GM19328 (cell line): ENCODE data around the gene CHST11.
A peak's percentile ranks its signal among the peaks of the same experiment; 100 is the strongest.

ENCODE experiments used
- ATAC-seq: cut with Tn5 transposase; IDR thresholded peaks from one replicate; pipeline ENCODE4 v1.9.1; 2021; ENCODE audit warnings: mild to moderate bottlenecking, moderate library complexity; ENCODE audit not compliant: unreplicated experiment

The CHST11 gene

DNA sequence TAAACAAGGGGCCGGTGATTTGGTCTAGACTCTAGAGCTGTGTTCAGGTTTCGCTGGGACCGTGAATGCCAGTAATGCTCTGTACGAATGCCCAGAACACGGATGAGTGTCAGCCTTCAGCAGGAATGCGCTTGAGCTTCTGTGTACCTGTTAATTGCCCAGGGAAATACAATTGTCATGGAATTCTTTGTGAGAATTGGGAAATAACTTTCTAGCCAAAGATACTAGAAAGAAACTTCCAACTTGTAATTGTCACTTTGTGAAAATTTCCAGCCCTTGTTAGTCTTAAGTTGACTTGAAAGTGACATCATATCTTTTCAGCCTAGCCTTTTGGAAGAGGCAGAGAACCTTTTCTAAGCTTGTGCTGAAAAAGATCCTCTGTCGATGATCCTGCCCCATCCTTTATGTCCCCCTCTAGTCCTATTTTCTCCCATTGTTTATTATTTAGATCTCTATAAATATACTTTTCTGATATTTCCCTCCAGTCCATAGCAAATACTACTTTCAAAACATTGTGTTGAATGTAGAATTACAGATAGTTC lies 2.7 kb downstream of the CHST11 start:
- ATAC-seq: no peak

DNA sequence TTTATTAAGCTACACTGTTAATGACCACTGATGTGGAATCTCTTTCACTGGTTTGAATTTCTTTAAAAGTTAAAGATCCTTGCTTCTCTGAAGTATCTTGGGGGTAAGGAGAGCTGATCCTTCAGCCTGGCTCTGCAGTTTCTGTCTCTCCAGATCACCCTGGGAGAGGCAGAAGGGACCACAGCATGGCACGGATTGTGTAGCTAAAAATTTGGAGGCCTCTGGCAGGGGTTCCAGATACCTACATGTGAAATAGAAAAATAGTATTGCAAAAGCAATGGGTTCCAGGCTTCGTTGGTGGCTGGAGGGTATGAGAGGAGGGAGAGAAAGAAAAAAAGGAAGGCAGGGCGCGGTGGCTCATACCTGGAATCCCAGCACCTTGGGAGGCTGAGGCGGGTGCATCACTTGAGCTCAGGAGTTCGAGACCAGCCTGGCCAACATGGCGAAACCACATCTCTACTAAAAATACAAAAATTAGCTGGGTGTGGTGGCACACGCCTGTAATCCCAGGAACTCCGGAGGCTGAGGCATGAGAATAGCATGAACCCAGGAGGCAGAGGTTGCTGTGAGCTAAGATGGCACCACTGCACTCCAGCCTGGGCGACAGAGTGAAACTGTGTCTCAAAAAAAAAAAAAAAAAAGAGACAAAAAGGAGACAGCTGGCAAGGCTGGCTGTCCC lies 3.4 kb downstream of the CHST11 start:
- no peak for ATAC-seq

DNA sequence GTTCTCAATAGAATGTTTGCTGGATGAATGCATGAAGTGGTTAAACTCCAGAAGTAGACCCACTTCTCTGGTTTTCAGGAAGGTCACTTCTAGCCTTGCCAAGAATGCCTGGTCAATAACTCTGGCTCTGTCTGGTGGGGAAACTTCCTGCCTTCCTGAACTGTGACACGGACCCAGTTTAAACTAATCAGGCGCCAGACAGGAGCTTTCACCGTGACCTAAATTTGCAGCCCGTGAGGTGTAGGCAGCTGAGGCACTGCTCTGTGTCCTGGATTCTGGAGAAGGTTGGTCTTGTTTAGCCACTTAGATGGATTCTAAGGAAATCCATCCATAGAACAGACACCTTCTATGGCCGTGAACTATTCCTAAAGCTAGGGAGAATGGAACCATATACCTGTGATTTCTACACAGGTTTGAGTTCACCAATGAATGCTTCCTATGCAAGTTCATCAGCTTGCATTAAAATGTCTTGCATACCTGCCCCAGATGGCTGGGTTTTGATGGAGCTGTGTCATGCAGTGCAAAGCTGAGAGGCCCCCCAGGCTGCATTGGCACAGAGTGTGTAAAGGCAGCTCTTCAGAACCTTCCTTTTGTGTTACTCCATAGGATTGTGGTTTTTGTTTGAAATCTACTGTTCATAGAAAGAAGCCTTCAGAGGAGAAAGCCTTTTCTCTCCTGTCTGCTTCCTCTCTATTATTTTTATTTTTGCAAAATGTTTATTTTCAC lies 4.4 kb downstream of the CHST11 start:
- ATAC-seq: no peak

DNA sequence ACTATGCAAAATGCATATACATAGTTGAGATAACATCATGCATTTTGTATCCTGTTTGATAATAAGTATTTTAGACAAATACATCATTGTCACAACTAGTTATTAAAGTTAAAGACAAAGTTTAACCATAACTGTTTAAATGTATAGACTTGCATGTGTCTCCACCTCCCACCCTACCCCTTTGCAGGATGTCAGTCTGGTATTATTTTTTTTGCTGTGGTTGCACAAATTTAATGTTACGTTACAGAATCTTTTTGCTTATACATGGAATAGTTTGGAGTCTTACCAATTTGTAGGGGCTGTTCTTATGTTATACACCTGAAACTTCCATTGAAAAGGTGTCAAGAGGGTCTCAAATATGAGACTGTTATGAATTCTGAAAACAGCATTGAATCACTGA lies 5.6 kb downstream of the CHST11 start:
- no peak for ATAC-seq

DNA sequence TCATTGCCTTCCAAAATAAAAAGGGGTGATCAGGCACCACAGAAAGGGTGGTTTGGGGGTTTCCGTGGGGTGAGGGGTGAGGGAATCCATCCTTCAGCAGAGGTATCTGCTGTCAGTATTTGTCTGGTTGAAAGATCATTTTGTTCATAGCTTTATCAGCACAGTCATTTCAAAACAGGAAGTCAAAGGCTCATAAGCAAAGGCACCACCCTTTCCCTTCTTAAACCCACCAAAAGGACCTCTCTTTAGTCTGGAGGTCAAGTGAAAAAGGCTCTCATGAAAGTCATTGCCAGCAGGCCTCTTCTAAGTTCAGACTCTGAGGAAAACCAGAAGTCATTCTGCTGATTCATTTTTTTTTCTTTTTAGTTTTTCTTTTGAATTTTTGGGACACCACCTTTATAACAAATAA lies 6.2 kb downstream of the CHST11 start:
- no peak for ATAC-seq

DNA sequence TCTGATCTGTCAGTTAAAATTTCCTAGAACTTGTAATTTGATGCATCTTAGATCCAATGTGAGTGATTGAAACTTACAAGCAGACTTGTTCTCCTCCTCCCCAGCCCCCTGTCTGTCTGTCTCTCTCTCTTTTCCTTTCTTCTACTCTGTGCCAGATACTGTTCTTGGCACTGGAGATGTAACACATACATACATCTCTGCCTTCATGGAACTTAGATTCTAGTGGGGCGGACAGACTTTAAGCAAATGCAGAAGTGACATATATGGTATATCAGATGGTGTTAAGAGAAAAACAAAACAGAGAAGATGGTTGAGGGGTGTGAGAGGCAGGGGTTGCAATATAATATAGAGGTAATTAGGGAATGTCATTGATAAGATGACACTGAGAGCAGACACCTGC lies 6.6 kb downstream of the CHST11 start:
- no peak for ATAC-seq

DNA sequence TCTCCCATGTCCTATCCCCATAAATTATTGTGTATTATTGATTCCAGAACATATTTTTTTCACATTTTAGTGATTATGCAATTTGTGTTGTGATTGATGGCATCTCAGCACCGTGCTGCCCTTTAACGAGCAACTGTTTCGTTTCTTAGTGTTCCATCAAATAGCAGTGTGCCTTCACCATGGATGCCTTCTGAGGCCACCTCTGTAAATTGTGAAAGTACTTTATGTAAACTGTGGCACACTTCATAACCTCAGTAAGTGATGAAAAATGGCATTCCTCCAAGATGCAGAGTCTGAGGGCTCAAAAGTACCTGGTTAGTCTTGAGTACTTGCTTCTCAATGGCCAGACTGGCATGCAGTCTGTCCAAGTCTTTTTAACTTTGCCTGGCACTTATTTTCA lies 8.2 kb downstream of the CHST11 start:
- ATAC-seq: no peak

DNA sequence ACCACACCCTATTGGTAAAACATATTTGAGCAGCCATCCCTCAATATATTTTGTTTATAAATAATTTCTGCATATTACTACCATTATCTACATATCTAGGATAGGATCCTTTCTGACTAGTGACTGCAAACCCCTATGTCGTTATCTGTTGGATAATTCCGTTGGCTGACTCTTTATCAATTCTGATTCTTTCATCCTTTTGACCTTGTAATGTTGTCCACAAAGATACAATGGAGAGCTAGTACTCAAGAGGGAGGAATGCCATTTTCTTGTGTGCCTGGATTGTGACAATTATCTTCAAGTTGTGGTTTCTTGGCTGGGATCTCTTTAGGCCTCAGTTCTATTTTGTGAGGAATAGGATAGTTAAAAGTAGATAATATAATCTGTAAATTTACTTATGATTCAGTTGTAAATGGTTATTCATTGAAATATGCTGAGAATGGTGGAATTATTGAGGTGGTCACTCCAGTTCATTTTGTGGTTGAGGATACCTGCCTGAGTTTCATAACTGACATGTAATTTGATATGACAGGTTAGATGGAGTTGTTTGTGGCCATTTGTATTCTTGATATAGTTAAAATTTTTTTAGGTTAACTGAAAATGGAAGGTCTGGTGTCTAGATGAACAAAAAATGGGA lies 10.1 kb downstream of the CHST11 start:
- ATAC-seq: no peak

DNA sequence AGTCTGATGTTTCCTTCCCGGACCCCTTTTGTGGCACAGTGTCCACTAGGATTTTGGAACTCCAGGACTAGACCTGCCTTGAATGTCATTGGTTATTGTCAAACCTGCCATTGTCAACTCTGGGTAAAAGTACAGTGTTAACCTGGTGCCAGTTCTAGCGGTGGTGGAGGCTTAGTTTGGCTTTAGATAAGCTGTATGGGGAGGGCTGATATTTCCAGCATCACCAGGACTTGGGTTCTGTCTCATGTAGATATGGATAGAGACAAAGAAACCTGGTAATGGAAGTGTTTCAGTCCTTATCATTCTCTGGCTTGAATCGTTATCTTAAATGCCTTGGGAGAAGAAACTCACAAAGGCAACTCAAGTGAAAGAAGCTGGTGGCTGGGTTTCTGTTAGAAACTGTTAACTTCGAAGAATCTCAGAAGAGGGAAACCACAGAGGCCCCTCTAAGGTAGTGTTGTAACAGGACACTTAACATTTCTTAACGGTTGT lies 10.6 kb downstream of the CHST11 start:
- no peak for ATAC-seq

DNA sequence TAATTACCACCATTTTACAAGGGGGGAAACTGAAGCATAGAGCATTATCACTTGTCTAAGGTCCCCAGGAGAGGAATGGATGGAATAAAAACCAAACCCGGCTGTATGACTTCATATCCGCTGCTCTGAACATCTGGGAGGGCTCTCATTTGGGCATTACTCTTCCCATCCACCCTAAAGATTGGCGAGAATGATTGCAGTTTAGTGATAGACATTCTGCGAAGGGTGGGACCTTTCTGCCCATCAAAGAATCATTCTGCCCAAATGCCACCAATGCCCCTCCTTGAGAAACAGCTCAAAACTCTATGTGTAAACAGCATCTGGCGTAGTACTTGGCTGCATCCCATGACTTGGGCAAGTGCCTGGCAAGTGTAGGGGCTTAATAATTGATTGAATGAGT lies 11.6 kb downstream of the CHST11 start:
- ATAC-seq: no peak

DNA sequence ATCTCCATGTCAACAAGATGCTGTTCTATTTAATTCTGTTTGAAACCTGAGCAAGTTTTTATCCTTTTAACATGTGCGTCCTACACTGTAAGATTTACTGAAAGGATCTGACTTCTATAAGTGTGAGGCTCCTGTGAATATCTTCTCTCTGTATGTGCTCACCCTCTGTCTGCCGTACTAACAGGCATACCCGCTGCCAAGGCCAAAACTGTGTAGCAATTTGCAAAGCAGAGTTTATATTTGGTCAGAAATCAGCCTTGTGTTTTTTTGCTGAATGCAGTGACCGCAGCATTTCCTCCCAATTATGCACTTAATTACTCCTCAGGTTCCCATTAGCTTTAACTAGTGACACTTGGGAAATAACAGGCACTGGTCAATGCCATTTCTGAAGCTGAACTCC lies 12.3 kb downstream of the CHST11 start:
- no peak for ATAC-seq

DNA sequence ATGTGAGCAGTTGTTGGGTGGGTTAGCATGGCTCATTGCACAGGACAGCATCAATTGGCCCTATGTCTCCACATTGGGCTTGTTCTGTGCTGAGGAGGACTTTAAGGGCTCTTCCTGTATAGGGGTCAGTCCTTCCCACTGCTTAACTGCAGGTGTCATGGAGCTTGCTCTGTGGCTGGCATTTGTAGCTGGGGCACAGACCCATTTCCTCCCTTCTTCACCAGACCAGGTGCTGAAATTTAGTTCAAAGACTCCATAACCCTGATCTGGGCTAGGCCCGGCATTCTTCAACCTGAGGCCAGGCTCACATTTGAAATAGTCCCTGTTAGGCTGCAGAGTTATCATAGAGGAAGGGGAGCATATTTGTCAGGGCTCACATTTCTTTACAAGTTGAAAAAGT lies 12.8 kb downstream of the CHST11 start:
- no peak for ATAC-seq

DNA sequence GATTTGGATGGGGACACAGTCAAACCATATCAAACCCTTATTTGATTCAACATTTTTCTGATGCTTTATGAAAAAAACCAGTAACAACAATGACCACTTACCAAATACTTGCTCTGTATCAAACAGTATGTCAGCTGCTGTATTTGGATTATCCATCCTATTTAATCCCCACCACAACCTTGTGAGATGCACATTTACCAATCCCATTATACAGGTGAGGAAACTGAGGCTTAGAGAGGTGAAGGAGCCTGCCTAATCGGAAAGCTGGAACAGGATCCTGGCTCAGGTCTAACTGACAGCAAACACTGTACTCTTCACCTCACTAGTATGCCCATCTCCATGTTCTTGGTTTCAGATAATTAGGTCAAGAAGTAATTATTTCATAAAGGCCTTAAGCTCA lies 13.8 kb downstream of the CHST11 start:
- no peak for ATAC-seq

DNA sequence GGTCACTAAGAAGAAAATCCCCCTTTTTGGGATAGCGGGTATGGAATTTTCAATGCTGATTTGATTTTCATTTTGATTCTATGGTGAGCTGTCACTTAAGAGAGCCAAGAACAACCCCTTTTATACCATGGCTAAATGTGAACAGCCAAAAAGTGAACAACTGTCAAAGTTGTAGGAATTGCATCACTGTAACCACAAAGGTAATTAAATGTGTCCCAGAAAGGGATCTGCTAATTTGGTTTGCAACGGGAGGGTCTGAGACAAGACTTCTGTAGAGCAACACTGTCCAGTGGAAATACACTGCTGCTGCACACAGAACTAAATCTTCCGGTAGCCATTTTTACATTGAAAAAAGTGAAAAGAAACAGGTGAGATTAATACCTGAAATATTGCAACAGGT lies 14.6 kb downstream of the CHST11 start:
- ATAC-seq: no peak

DNA sequence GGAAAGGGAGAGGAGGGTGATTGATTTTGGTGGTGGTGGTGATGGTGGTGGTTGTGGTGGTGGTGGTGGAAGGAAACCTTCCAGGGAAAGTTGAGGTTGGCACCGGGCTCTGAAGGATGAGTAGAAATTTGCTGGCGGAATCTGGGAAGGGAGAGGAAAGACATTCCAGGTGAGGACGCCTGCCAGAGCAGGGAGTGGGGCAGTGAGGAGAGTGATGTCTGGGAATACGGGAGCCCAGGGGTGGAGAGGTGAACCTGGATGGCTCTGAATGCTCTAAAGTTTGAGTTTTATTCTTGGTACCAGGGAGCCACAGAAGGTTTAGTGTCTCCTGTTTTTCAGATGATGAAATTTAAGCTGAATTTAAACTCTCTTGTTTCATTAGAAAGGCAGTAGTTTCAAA lies 16.0 kb downstream of the CHST11 start:
- no peak for ATAC-seq

DNA sequence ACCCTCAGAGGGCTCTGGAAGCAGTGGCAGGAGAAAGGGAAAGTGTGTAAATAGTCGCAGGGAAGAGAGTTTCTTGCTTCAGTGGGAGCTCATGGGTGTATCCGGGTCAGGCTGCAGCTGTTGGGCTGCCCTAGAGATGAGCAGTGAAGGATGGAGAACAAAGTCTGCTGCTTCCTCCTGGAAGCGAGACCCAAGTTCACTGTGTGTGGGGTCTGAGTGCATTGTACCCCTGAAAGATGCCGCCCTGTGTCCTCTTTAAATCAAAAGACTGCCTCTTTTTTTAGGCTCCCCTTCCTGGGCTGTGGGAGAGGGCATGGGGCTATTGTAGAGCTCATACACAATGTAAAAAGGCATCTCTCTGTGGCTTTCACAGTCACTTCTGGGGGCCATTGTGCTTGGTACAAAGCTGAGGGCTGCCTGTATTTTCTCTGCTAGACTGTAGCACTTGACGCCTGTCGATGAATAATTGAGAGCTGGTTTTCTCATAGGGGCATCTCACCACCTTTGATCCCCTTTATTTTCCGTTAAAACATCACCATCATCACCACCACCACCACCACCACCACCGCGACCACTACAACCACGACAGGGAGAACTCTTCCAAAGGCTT lies 16.7 kb downstream of the CHST11 start:
- ATAC-seq: no peak

DNA sequence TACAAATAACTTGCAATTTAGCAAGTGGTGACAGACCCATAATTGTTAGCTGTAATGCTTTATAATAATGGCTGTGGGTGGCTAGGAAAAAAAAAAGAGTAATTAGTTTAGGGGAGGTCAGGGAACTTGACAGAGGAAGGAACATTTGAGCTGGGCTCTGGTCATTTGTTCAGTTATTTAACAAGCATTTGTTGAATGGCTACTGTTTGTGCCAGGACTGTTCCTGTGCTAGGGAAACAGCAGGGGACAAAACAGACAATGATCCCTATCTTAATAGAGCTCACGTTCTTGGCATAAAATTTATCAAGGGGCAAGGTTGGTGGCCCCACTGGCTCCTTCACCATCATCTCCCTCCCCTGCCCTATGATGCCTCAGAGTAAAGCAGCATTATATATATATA lies 18.5 kb downstream of the CHST11 start:
- ATAC-seq: no peak

DNA sequence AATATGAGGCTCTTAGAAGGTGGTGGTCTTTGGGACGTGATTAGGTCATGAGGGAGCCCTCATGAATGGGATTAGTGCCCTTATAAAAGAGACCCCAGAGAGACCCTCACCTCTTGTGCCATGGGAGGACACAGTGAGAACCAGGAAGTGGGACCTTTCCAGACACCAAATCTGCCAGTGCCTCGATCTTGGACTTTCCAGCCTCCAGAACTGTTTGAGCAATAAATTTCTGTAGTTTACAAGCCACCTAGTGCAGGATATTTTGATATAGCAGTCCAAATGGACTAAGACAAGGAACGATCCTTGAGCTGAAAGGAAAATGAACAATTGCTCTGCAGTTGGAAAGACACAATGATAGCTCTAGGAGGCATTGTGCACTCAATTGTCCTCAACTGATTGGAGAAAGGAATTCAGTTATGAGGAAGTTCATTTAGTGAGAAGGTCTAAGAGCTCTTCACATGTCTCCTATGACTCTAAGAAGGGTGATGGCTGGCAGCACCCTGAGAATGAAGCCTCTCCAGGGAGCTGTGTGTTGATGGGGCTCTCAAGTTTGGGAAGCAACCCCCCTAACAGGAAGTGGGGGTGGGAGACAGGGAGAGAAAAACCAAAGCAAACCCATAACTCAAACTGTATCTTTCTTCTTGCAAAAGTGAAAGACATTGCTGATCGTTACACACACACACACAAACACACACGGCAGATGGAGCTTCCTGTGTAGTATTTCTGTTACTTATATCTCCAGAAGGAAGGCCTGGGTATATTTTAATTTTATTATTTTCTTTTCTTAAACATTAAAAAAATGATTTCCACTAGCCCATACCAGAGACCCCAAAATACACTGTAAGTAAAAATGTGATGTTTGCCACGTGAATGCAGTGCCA lies 21.0 kb downstream of the CHST11 start:
- ATAC-seq: no peak

DNA sequence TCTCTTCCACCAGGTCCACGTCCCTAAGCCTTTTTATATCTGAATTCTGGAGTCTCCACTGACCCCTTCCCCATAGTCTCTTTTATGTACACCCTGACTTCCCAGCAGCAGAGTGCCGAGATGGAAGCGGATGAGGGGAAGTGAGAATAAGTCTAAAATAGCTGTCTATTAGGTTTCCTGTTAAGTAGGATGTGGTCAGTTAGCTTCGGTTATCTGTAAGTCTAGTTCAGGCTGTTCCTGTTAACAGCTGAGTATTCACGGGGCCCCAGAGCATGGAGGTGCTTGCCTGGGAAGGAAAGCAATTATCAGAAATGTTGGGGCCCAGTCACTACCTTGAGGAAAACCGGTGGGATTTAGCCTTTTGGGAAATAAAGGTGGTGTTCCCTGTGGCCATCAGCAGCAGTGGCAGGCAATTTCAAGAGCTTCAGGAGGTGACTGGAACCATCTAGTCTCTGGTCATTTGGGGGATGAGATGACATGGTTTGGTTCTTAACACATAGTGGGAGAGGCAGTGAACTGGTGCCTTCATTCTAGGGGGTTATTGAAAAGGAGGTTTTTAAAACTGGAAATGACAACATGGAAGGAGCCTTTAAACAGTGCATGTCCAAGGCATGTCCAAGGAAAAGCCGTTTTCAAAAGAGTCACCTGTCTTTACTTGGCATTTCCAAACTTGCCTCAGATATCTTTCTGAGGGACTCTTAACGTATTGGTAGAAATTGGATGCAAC lies 21.8 kb downstream of the CHST11 start:
- peak; percentile 92 for ATAC-seq

DNA sequence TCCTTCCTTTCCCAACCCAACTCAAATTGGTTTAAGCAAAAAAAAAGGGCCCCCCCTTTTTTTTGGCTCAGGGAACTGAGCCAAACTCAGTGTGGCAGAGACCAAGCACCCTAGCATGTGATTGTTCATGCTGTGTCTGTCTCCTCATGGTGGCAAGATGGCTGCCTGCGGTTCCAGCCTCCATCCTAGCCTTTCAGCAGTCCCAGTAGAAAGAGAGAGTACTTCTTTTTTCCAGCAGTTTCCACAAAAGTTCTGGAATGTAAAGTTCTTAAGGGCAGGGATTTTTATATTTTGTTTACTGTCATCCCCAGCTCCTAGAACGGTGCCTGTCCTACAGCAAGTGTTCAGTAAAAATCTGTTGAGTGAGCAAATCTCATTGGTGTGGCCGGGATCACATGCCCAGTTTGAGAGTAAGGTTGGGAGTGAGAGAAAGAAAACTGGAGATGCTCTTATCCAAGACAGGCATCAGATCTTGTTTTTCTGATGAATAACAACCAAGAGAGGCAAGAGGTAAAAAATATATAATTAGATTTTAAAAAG lies 22.4 kb downstream of the CHST11 start:
- no peak for ATAC-seq
